Measurements from ENCODE around the gene HS6ST3. TPM values are rescaled to one million over a fixed set of nuclear protein-coding genes. Genes with fewer than 3 reads are reported as not detected.
"Not testable (repeated sequence)": the region's sequence is repeated elsewhere in the genome, so short reads cannot be mapped to it uniquely, and the experiment has no call there.

Gene HS6ST3
- total RNA-seq, 2 donors from 2014 or later, result 0.08 TPM; not detected in 1

DNA sequence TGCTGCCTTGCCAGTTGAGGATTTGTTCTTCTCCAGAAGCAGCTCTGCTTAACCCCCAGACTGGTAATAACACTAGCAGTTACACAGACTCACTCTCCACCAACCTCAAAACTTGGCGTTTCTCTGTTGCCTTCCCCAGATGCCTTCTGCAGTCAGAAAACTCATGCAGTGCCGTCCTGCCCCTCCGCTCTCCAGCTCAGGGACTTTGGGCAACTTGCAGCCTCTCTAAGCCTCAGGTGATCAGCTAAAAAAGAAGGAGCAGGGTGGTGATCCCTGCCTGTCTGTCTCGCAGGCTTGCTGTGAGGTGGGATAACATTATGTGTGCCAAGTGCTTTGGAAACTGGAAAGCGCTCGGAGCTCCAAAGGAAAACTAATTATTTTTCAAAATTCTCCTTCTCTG is 391.6 kb downstream of the HS6ST3 start:
- intact Hi-C loops (cut with DNase I, micrococcal nuclease), result no loop called here
- DNase-seq (no peak), ATAC-seq (no peak)

DNA sequence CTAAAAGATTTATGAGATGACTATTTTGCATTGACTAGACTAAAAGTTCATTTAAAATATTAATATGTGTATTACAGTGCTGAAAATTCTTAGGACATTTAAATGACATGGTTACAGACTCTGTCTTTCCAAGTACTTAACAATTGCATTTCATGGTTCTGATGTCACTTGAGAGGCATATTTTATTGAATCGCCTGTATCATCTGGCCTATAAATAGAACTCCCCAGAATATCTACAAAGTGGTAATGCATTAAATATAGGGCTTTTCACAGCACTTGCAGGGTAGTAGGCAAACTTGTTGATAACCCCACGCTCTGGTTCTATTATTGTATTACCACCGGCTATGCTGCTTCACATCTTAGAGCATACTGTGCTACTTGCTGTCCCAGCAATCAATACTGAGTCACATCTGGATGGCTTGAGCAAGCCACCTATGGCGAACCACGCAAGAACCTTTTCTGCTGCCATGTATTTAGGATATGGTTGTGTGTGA is 400.6 kb downstream of the HS6ST3 start:
- ATAC-seq (no peak), DNase-seq (no peak)
- intact Hi-C loops (cut with DNase I, micrococcal nuclease), result no loop called here

DNA sequence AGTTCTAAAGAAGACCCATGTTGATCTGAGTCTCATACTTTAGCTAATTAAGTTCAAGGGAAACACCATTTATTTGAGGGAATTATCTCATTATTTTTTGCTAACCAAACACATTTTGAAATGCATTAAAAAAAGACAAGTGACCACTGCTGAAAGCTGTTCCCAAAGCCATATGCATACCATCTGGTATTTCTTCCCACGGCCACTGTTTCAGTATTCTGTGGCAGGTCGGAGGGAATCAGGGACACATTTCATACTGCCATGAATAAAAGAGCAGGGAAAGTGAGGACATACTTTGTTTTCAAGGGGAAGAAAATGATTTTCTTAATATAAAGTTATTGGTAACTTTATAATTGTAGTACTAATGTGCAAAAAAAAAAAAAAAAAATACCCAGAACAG is 401.2 kb downstream of the HS6ST3 start:
- no peak for ATAC-seq

DNA sequence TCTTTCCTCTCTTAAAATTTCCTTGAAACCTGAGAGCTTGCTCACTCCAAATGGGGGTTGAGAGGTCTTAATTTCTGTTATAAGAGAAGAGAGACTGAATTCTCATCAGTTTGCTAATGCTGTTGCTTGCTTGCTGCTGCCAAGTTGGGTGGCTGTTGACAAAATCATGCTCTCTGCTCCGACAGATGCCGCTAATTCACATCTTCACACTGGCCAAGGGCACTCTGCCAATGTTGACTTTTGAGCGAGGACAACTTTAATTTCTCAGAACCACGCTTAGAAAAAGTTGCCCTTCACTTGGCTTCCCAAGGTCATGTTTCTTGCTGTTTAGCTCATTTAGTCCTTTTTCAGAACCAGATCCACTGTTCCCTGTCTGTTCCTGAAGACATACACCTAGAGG is 402.9 kb downstream of the HS6ST3 start:
- ATAC-seq (no peak), DNase-seq (no peak)
- intact Hi-C loops (cut with DNase I, micrococcal nuclease), result no loop called here

More for the DNA sequence above, 401.2 kb downstream of the HS6ST3 start:
- DNase-seq, result no peak
- intact Hi-C loops (cut with DNase I, micrococcal nuclease), result no loop called here

DNA sequence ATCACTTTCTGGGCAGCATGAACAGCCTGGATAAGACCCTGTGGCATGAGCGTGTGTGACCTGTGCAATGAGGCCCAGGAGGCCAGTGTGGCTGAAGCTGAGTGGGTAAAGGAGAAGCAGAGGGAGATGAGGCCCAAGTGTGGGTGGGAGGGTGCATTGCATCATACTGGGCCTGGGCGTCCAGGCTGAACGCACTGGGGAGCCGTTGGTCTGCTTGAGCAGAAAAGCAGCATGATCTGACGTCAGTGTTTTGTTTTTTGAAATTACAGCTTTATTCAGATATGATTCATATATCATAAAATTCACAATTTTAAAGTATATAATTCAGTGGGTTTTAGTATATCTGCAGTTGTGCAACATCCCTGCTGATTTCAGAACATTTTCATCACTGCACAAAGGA is 409.7 kb downstream of the HS6ST3 start:
- no peak for DNase-seq
- intact Hi-C loops (cut with DNase I, micrococcal nuclease), result no loop called here
- no peak for ATAC-seq

DNA sequence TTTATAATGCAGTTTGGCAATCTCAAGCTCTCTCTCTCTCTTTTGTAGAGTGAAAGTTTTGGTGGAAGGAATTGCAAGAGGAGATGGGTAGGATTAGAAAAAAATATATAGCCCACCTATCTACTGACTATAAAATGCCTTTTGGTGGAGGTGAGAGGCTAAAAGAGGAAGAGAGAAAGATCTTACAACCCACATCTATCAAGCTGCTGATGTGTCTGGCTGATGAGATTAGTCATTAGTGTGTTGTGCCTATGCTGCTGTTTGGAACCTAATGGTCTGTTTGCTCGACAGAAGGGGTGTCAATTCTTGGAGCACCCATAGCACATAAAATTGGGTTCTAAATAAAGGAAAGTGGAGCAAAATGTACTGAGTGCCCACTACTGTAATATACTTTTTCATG is 411.0 kb downstream of the HS6ST3 start:
- ATAC-seq (no peak), DNase-seq (no peak)
- intact Hi-C loops (cut with DNase I, micrococcal nuclease), result no loop called here

DNA sequence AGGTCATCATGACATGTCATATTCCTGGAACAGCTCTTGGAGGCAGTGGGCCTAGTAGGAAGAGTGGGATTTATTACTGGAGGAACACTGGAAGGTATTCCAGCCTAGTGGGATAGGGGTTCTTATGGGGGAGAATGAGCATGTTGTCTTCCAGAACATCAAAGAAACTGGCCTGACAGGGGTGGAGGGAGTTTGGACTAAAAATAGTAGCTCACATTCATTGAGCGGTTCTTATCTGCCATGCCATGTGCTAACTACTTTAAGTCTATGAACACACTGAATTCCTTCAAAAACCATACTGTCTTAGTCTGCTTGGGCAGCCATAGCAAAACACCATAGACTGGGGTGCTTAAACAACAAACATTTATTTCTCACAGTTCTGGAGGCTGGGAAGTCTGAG is 413.6 kb downstream of the HS6ST3 start:
- ATAC-seq, result no peak
- no peak for DNase-seq
- intact Hi-C loops (cut with DNase I, micrococcal nuclease), result no loop called here

DNA sequence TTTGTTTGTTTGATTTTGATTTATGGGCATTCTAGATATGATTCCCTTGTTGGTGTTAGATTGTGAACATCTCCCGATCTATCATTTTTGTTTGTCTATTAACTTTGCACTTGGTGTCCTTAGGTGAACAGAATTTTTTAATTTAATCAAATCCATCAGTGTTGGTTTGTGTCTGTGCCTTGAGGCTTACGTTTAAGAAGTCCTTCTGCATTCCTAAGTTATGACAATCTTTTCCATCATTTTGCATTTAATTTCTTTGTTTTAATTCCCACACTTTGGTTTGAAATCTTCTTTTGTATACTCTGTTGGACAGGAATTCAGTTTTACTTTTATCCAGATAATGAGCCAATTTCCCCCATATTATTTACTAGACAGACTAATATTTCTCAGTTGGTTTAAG is 421.7 kb downstream of the HS6ST3 start:
- DNase-seq (no peak), ATAC-seq (no peak)
- intact Hi-C loops (cut with DNase I, micrococcal nuclease), result no loop called here

DNA sequence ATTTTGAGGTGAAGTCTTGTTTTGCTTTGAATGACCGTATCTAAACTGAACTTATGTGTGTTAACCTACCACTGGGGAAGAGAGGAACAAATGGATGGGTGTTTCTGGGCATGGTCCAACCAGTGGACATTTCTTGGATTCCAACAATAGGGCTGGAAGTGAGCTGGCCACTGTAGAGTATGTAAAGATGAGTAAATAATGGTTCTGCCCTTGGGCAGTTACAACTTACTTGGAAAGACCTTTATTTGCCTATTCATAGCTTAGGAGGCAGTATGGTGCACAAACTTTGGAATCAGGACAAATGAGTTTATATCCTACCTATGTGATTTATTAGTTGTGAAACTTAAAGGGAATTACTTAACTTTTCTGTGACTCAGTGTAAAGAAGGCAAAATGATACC is 429.5 kb downstream of the HS6ST3 start:
- intact Hi-C loops (cut with DNase I, micrococcal nuclease), result no loop called here
- ATAC-seq, result no peak

DNA sequence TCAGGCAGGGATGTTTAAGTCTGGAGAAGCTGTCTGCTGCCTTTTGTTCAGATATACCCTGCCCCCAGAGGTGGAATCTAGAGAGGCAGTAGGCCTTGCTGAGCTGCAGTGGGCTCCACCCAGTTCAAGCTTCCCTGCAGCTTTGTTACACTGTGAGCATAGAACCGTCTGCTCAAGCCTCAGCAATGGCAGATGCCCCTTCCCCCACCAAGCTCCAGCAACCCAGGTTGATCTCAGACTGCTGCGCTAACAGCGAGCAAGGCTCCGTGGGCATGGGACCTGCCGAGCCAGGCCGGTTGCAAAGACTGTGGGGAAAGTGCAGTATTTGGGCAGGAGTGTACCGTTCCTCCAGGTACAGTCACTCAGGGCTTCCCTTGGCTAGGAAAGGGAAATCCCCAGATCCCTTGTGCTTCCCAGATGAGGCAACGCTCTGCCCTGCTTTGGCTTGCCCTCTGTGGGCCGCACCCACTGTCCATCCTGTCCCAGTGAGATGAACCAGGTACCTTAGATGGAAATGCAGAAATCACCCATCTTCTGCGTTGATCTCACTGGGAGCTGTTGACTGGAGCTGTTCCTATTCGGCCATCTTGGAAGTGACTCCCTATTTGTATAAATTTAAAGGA is 434.6 kb downstream of the HS6ST3 start:
- ATAC-seq; DNase-seq; intact Hi-C loops (cut with DNase I, micrococcal nuclease): not testable (repeated sequence)

More for the DNA sequence above, 429.5 kb downstream of the HS6ST3 start:
- no peak for DNase-seq

DNA sequence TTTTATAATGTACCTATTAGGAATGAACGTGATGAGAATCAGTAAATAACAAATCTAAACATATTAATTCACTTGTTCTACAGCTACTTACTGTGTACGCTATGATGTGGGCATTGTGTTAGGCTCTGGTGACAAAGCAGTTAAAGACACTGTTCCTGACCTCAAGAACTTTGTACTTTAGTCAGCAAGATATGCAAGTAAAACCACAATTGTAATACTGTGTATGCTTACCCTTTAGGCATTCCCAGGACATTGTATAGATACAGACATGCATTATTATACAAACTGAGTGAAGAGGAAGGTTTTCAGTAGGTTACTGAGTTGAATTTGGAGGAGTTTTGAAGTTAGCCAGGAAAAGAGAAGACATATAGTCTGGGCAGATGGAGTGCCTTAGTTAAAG is 435.8 kb downstream of the HS6ST3 start:
- intact Hi-C loops (cut with DNase I, micrococcal nuclease), result no loop called here
- no peak for DNase-seq
- peak; percentile 73 for ATAC-seq

DNA sequence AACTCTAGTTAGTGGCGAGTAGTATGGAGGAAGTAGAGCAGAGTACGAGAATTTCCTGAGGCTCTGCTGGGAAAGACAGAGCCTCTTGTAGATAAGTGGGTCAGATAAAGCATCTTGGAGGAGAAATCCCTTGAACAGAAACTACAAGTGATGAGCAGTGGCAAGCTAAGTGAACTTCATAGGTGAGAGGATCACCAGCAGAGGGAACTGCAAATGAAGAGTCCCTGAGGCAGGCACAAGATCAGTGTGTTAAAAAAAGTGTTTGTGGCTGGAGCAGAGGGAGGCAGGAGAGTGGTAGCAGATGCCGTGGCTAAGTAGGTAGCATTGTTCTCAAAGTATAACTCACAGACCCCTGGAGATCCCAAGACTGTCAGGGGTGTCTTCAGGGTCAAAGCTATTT is 437.6 kb downstream of the HS6ST3 start:
- ATAC-seq, result no peak
- no peak for DNase-seq
- intact Hi-C loops (cut with DNase I, micrococcal nuclease), result no loop called here

DNA sequence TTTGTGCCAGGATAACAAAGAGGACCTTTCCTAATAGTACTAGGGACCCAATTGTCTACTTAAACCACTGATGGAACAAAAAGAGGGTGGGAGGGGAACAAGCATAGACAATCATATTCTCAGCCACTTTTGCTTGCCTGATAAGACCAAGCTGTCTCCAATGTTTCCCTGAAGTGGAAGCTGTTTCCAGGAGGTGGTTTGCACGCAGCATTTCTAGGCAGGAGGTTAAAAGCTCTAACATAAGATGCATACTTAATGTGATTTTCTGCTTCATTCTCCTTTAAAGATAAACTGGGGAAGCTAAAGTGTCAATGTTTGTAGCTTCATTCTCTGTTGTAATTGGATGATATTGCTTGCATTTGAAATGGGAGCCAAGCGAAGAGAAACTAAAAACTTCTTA is 442.9 kb downstream of the HS6ST3 start:
- intact Hi-C loops (cut with DNase I, micrococcal nuclease), result no loop called here
- DNase-seq, result no peak
- ATAC-seq, result no peak

DNA sequence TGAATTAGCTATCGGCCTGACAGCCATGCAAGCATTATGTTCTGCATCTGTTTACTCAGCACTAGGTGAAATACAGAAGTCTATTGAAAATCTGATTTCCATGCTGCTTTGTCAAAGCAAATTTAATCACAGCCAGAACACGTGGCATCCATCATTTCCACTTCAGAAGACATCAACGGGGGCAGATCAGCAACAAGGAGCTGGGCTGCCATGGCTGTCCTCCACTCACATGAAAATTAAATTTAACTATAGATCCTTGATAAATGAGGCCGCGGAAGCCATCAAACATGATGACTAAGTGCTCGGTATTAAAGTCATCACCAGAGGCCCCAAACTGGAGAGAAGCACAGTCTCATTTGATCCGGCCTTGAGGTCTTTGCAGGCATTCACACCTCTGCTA is 443.5 kb downstream of the HS6ST3 start:
- intact Hi-C loops (cut with DNase I, micrococcal nuclease), result no loop called here
- no peak for ATAC-seq
- no peak for DNase-seq

DNA sequence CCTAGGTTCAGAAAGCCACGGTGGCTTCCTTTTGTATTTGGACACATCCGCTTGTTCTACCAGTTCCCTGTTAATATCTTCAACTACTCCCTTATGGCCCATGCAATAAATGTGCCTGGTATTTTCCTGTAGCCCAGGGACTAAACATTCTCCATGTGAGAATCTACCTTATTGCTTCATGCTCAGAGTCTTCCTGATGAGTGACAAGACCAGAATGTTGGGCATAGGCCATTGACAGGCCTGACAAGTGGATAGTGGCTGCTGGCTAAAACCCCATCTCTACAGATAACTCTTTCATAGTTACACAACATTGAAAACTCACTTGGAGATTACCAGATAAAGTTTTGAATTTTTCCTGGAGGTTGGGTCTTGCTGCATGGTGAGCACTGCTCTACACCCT is 449.9 kb downstream of the HS6ST3 start:
- intact Hi-C loops (cut with DNase I, micrococcal nuclease), result no loop called here
- DNase-seq (no peak), ATAC-seq (no peak)

DNA sequence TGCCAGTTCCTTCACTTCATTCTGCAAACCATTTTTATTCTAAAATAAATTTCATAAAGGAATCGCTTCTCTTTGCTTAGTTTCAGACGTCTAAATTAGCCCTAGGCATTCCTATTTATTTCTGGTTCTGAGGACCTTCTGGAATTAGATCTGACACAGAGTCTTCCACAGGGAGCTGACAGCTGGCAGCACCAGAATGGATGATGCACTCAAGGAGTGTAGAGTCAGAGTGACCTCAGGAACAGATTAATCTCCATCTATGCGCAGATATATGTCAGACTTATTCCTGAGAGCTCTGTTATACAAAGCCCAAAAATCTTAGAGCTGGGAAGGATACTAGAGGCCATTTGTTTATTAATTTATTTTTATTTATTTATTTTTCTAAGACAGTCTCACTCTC is 450.8 kb downstream of the HS6ST3 start:
- no peak for ATAC-seq
- DNase-seq, result no peak
- intact Hi-C loops (cut with DNase I, micrococcal nuclease), result no loop called here

DNA sequence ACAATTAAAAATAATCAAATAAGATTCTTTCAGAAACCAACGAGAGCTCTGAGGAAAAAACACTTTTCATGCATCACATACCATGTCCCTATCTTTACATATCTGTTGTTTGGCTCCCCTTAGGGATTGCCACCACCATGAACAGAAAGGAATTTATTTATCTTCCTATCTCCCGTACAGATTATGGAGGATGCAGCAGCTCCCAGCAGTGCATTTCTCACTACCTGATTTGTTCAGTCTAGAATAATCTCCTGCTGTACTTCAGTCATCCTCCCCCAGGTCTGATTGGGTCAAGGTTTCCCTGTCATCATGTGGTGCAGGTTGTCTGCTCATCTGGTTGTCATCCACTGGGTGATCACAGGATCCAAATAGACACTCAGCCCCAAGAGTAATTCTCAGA is 453.1 kb downstream of the HS6ST3 start:
- DNase-seq (no peak), ATAC-seq (no peak)
- intact Hi-C loops (cut with DNase I, micrococcal nuclease), result no loop called here

DNA sequence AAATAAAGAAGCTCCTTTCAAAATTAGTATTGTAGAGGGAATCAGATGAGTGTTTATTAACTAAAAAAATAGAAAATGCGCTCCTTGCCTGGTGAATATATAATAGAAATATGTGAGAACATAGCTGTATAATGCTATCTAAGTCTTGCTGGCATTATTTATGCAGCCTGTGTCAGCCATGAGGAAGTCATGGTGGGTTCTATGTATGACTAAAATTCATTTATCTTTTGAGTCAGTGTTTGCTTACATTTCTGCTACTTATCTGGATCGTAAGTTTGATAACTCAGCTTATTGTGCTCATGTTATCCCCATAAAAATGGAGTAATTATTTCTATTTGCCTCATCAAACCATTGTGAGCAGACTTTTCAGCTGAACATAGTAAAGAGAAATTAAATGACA is 455.1 kb downstream of the HS6ST3 start:
- DNase-seq, result no peak
- intact Hi-C loops (cut with DNase I, micrococcal nuclease), result no loop called here
- ATAC-seq, result no peak

DNA sequence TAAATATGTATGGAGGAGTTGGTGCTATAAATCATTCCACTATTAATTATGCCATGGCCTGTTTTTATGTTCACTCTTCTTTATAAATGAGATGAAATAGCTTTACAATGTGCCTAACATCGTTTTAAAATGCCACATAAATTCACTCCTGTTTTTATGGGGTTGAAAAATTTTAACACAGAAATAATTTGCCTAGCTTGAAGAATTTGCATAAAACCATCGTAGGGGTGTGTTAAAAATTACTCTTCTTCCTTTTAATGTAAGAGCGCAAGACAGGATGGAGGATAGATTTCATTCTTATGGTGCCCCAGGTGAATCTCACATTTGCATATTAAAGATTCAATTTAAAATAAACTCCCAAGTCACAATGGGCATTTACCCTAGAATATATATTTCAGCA is 456.6 kb downstream of the HS6ST3 start:
- ATAC-seq (no peak), DNase-seq (no peak)
- intact Hi-C loops (cut with DNase I, micrococcal nuclease), result no loop called here

DNA sequence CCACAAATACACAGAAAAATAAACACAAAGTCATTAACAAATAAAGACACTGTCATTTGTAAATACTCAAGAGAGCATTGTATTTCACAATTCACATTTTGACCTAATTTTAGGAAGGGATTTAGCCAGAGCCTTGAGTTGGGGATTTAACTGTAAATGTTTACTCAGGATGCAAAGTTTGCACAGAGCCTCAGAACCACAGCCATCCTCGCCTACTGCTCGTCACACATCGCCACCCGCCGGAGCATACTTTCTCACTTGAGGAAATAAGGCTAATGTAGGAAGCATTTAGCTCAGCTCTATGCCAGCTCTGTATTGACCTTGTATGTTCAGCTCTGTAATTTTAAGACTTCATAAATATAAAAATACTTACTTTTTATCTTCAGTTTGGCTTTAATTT is 461.6 kb downstream of the HS6ST3 start:
- no peak for DNase-seq
- ATAC-seq, result no peak

DNA sequence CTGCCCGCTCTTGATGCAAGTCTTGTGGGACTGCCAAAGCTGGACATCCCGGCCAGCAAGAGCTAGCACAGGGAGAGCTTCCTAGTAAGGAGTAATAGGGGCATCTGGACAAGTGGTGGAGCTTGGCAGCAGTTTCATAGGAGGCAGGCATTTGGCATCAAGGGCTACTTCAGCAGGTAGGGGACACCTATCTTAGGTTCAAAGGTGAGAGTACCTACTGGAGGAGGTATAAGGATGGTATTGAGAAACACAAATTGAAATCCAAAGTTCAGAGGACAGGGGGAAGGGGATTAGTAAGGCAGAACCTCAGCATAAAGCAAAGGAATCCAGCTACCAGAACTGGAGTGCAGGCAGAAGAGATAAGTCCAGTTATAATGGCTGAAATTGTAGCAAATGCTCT is 462.7 kb downstream of the HS6ST3 start:
- ATAC-seq (no peak), DNase-seq (no peak)
- intact Hi-C loops (cut with DNase I, micrococcal nuclease), result no loop called here

More for the DNA sequence above, 461.6 kb downstream of the HS6ST3 start:
- intact Hi-C loops (cut with DNase I, micrococcal nuclease), result no loop called here
